ENCODE measurements around the gene PYGL. TPM values are rescaled to one million over a fixed set of nuclear protein-coding genes. Genes with fewer than 3 reads are reported as not detected.

The PYGL gene
- total RNA-seq, 2 experiments from 2014 or later: 0.62 to 0.67 TPM

DNA sequence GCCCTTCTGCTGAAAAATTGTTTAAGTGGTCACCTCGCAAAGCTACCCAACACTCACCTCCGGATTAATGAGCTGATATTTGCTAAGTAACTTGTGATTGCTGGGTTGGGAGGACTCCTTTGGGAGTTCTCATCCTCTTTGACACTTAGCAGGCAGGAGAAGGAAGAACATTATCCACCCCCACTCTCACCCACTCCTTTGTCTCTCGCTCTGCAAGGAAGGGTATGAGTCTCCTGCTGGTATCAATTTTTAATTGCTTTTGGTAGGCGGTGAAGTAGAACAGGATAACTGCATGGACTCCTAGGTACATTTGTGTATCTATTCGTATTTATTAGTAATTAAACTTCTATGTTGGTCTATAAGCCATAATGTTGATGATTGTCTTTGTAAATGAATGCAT is 79.3 kb downstream of the PYGL start:
- no peak overlapping the region for H3K4me3 Mint-ChIP-seq

DNA sequence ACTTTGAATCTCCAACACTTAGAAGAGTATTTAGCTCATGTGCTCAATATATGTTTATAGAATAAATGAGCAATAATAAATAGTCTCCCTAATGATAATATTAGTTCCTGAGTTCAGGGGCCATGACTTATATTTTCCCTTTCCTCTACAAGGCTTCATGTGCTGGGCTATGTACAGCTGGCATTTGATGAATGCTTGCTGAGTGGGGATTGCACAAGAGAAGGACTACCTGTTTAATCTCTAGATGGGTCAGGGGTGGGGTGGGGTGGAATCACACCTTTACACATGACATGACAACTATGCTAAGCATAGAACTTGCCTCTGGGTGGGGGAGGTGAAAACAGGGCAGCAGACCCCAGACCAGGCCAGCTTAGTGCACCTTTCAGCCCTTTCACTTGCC is 80.0 kb downstream of the PYGL start:
- no peaks in the 10 kb centered on the region for H3K36me3 Mint-ChIP-seq (ENCODE audit: low read depth)
- CTCF ChIA-PET: interaction anchor here (0.7 to 8.7 kb wide), 7 partner anchors 10 to 89 kb away, joined by 3 to 115 read pairs (median 3); no protein-coding TSS in a partner anchor
- peaks cover 9% of the 10 kb centered on the region for H3K4me1 Mint-ChIP-seq
- H3K27me3 Mint-ChIP-seq: peaks cover 22% of the 10 kb centered on the region
- no peaks in the 10 kb centered on the region for H3K9me3 Mint-ChIP-seq (ENCODE audit: low read depth)
- intact Hi-C loops (cut with DNase I, micrococcal nuclease): loop anchor here in 1 of 2 experiments (5.0 kb wide), 4 partner anchors 137 to 262 kb away; partner anchors contain the start of gene SAV1
- H3K27ac Mint-ChIP-seq: no peak overlapping the region
- no peak overlapping the region for H3K4me3 Mint-ChIP-seq
- no peak for ATAC-seq
- no peak for DNase-seq
- POLR2A ChIA-PET: no interaction called here

More for the DNA sequence above, 79.3 kb downstream of the PYGL start:
- ChIA-PET CTCF (interaction anchor here (1.0 to 2.8 kb wide), 4 partner anchors 7 to 73 kb away, joined by 3 to 11 read pairs (median 5); no protein-coding TSS in a partner anchor), POLR2A (no interaction called here)
- no peak for DNase-seq
- Mint-ChIP-seq H3K9me3 (ENCODE audit: low read depth) (no peaks in the 10 kb centered on the region), H3K36me3 (ENCODE audit: low read depth) (no peaks in the 10 kb centered on the region), H3K27ac (no peak overlapping the region), H3K27me3 (peaks cover 29% of the 10 kb centered on the region), H3K4me1 (peaks cover 6% of the 10 kb centered on the region)
- intact Hi-C loops (cut with DNase I, micrococcal nuclease): loop anchor here in 1 of 2 experiments (5.0 kb wide), 4 partner anchors 138 to 263 kb away; partner anchors contain the start of gene SAV1
- no peak for ATAC-seq

DNA sequence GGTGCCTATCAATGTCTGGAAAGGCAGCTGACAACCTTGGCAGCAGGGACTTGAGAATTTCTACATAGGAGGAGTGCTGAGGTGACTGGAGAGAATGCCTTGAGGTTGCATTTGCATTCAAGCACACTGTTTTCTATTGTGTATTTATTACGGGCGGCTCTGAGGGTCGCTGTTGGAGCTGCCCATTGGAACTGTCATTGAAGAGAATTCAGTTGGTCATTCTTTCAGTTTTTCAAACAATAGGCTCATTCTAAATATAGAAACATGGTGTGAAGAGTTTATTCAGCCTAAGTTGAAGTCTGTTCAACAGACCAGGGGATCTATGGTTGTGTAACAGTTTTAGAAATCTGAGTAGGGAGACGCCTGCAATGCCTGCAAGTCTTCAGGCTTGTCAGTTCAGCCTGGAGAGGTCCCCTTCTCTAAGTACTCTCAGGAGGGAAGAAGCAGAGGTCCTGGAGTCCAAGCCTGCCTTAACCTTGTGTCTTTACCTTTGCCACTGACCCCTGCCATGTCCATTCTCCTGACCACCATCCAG is 82.2 kb downstream of the PYGL start:
- Mint-ChIP-seq H3K36me3 (ENCODE audit: low read depth) (no peaks in the 10 kb centered on the region), H3K4me1 (peaks cover 13% of the 10 kb centered on the region), H3K4me3 (no peak overlapping the region), H3K27ac (no peak overlapping the region), H3K27me3 (peaks cover 11% of the 10 kb centered on the region), H3K9me3 (ENCODE audit: low read depth) (no peaks in the 10 kb centered on the region)
- intact Hi-C loops (cut with DNase I, micrococcal nuclease): loop anchor here in 1 of 2 experiments (5.0 kb wide), 4 partner anchors 135 to 260 kb away; partner anchors contain the start of gene SAV1
- ChIA-PET CTCF (interaction anchor here (0.7 to 8.7 kb wide), 12 partner anchors 13 to 570 kb away, joined by 3 to 115 read pairs (median 4); no protein-coding TSS in a partner anchor), POLR2A (no interaction called here)
- ATAC-seq: no peak
- DNase-seq: no peak

DNA sequence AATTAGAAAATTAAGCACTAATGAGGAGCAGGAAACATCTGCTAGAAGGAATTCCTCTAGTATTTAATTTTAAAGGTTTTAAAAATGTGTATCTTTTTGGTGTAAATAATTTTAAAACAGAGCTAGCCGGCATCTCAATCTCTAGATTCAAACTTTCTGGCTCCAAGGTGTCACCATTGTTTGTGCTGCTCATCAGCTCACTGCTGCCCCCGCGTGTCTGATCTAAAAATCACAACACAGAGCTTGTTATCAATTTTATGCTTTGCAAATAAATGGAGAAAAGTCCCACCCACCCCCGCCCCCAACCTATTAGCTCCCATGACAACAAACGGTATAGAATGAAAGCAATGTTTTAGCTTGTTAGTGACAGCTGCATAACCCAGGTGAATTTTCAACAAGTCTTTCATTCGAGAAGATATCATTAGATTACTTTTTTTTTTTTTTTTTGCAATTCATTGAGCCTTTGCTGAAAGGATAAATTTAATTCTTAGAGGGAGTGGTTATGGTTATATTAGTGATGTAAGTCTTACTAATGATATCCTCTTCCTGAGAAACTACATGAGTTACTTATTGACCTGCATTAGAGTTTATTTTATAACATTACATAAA is 83.7 kb downstream of the PYGL start:
- Mint-ChIP-seq H3K4me1 (peaks cover 13% of the 10 kb centered on the region), H3K9me3 (ENCODE audit: low read depth) (no peaks in the 10 kb centered on the region), H3K27me3 (peaks cover 3% of the 10 kb centered on the region), H3K4me3 (peak overlapping the region; percentile 76), H3K27ac (peak overlapping the region; percentile 82), H3K36me3 (ENCODE audit: low read depth) (no peaks in the 10 kb centered on the region)
- intact Hi-C loops (cut with DNase I, micrococcal nuclease): loop anchor here (1.0 to 5.0 kb wide), 13 partner anchors 29 to 317 kb away; partner anchors contain the start of genes NIN (in 1 of the 2) and SAV1 (in 1 of the 2)
- POLR2A ChIA-PET: interaction anchor here (0.5 to 1.0 kb wide), 5 partner anchors 74 to 971 kb away, joined by 3 read pairs; no protein-coding TSS in a partner anchor
- DNase-seq (peak; percentile 94), ATAC-seq (peak; percentile 80)
- CTCF ChIA-PET: interaction anchor here (0.6 to 8.7 kb wide), 60 partner anchors 10 to 872 kb away, joined by 3 to 115 read pairs (median 5); partner anchors contain the start of genes ABHD12B and TRIM9

DNA sequence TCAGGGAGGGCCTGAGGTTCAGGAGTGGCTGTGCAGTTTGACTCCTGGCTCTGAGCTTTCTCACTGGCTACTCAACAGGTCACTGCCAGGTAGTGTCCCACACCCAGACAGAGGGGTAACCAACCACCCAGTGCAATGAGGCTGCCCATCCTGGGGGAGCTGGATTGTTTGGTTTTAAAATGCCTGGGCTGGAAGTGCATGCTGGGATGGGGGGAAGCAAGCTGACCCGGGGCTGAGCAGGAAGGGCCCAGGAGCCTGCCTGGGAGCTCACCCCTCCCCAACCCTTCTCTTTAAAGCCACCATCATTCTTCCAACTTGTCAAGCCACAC is 85.0 kb downstream of the PYGL start:
- ChIA-PET CTCF (interaction anchor here (0.5 to 8.7 kb wide), 27 partner anchors 10 to 1703 kb away, joined by 3 to 115 read pairs (median 7); partner anchors contain the start of gene ABHD12B), POLR2A (interaction anchor here (0.6 to 1.0 kb wide), 3 partner anchors 130 to 457 kb away, joined by 3 to 7 read pairs (median 3); partner anchors contain the start of gene SAV1)
- no peak overlapping the region for H3K27ac Mint-ChIP-seq
- H3K27me3 Mint-ChIP-seq: no peaks in the 10 kb centered on the region
- no peaks in the 10 kb centered on the region for H3K36me3 Mint-ChIP-seq (ENCODE audit: low read depth)
- intact Hi-C loops (cut with DNase I, micrococcal nuclease): no loop called here
- peaks cover 13% of the 10 kb centered on the region for H3K4me1 Mint-ChIP-seq
- ATAC-seq (no peak), DNase-seq (no peak)
- no peaks in the 10 kb centered on the region for H3K9me3 Mint-ChIP-seq (ENCODE audit: low read depth)
- peak overlapping the region; percentile 76 for H3K4me3 Mint-ChIP-seq

DNA sequence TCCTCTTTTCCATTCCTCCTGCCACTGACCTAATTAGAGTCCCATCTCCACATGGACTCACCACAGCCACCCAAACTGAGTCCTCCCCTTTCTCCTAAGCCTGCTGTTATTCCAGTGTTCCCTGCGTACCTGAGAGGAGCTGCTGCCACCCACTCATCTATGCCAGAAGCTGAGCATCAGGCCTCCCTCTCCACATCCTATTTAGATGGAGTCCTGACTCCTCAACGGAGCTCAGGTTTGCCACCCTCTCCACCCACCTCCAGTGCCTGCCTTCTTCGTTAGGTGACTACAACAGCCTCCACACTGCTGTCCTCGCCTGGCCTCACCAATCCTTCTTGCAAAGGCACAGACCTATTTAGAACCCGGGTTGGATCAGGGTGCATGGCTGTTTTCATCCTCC is 87.6 kb downstream of the PYGL start:
- H3K27me3 Mint-ChIP-seq: no peaks in the 10 kb centered on the region
- POLR2A ChIA-PET: interaction anchor here (0.6 kb wide), 1 partner anchor 135 kb away, joined by 3 read pairs; no protein-coding TSS in a partner anchor
- peaks cover 22% of the 10 kb centered on the region for H3K4me1 Mint-ChIP-seq
- CTCF ChIA-PET: interaction anchor here (0.8 to 8.7 kb wide), 6 partner anchors 9 to 81 kb away, joined by 3 to 115 read pairs (median 6); no protein-coding TSS in a partner anchor
- intact Hi-C loops (cut with DNase I, micrococcal nuclease): no loop called here
- ATAC-seq (no peak), DNase-seq (no peak)
- H3K9me3 Mint-ChIP-seq (ENCODE audit: low read depth): no peaks in the 10 kb centered on the region
- H3K4me3 Mint-ChIP-seq: no peak overlapping the region
- no peaks in the 10 kb centered on the region for H3K36me3 Mint-ChIP-seq (ENCODE audit: low read depth)
- no peak overlapping the region for H3K27ac Mint-ChIP-seq

DNA sequence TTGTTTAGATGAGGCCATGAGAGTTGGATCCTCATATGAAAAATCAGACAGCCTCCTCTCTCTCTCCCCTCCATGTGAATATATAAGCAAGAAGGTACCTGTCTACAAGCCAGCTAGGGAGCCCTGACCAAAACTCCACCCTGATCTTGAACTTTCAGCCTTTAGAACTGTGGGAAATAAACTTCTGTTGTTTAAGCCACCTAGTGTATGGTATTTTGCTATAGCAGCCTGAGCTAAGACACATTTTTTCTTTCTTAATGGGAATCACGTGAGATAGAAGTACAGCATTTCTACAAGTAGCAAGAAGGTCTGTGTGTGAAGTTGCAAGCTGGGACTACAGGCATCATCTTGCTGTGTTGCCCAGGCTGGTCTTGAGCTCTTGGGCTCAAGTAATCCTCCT is 88.7 kb downstream of the PYGL start:
- H3K27ac Mint-ChIP-seq: no peak overlapping the region
- peaks cover 22% of the 10 kb centered on the region for H3K4me1 Mint-ChIP-seq
- no peak for DNase-seq
- ChIA-PET POLR2A (no interaction called here), CTCF (interaction anchor here (0.7 to 1.4 kb wide), 3 partner anchors 63 to 77 kb away, joined by 3 to 4 read pairs (median 4); no protein-coding TSS in a partner anchor)
- intact Hi-C loops (cut with DNase I, micrococcal nuclease): no loop called here
- H3K36me3 Mint-ChIP-seq (ENCODE audit: low read depth): no peaks in the 10 kb centered on the region
- no peaks in the 10 kb centered on the region for H3K27me3 Mint-ChIP-seq
- no peak overlapping the region for H3K4me3 Mint-ChIP-seq
- ATAC-seq: no peak
- no peaks in the 10 kb centered on the region for H3K9me3 Mint-ChIP-seq (ENCODE audit: low read depth)

Other genes with a start within 250 kb of the PYGL start
- 10 to 100 TPM; 47.5 to 53.8 TPM for gene NIN, start 113.3 kb downstream of the PYGL start, total RNA-seq
- gene ABHD12B, start 72.4 kb downstream of the PYGL start, total RNA-seq: not detected
- 1 to 10 TPM; 2.4 TPM for gene TRIM9, start 150.6 kb upstream of the PYGL start, total RNA-seq

Data from activated CD4-positive, alpha-beta T cell treated with anti-CD3 and anti-CD28 coated beads for 36 hours (primary cell).